Neuronal stem cell (in vitro differentiated cells): Measurements from ENCODE around the gene ARHGAP28.

ENCODE experiments used
- DNase-seq: peaks from one replicate; pipeline ENCODE4 v3.0.0-alpha.2; 2013; ENCODE audit warnings: low spot score
- H2AFZ ChIP-seq: one replicate; pipeline ENCODE4 v1.6.1; 2013; ENCODE audit warnings: mild to moderate bottlenecking, low read length, inconsistent platforms
- H2AK5ac ChIP-seq: 2 replicates; pipeline ENCODE4 v1.6.1; 2013; ENCODE audit warnings: low read depth, mild to moderate bottlenecking, inconsistent platforms, low read length, moderate library complexity, mixed read lengths
- H2BK120ac ChIP-seq: 2 replicates; pipeline ENCODE4 v1.6.1; 2013; ENCODE audit warnings: low read depth, mild to moderate bottlenecking, inconsistent platforms, low read length, moderate library complexity, mixed read lengths
- H2BK12ac ChIP-seq: one replicate; pipeline ENCODE4 v1.6.1; 2013; ENCODE audit warnings: low read length, inconsistent platforms
- H2BK15ac ChIP-seq: 2 replicates; pipeline ENCODE4 v1.6.1; 2013; ENCODE audit warnings: mild to moderate bottlenecking, low read length, inconsistent platforms, mixed read lengths
- H2BK5ac ChIP-seq: one replicate; pipeline ENCODE4 v1.6.1; 2013; ENCODE audit warnings: inconsistent platforms, mild to moderate bottlenecking, low read length, moderate library complexity
- H3K14ac ChIP-seq: one replicate; pipeline ENCODE4 v1.6.1; 2013; ENCODE audit warnings: low read length, inconsistent platforms
- H3K18ac ChIP-seq: 2 replicates; pipeline ENCODE4 v1.6.1; 2013; ENCODE audit warnings: low read length, inconsistent platforms
- H3K23ac ChIP-seq: 2 replicates; pipeline ENCODE4 v1.6.1; 2013; ENCODE audit warnings: low read depth, mild to moderate bottlenecking, mixed read lengths, low read length, inconsistent platforms; ENCODE audit not compliant: poor library complexity
- H3K27ac ChIP-seq: replicated peaks from 3 replicates; pipeline ENCODE4 v1.5.1; 2013; ENCODE audit warnings: low read length, inconsistent platforms
- H3K27me3 ChIP-seq, 3 experiments: 2 replicates each; pipeline ENCODE4 v1.6.1; 2013; ENCODE audit warnings: low read length in 3 of 3, mild to moderate bottlenecking in 2 of 3, inconsistent platforms in 1 of 3, low read depth in 1 of 3, mixed read lengths in 1 of 3, moderate library complexity in 1 of 3; ENCODE audit not compliant: control insufficient read depth in 3 of 3, insufficient read depth in 3 of 3
- H3K36me3 ChIP-seq, 2 donors: replicated peaks in 1 of 2; 2 replicates each; pipeline ENCODE4 v1.6.1; 2013; ENCODE audit warnings: low read length in 2 of 2; ENCODE audit not compliant: control insufficient read depth in 2 of 2, insufficient read depth in 2 of 2
- H3K4ac ChIP-seq: 2 replicates; pipeline ENCODE4 v1.6.1; 2013; ENCODE audit warnings: inconsistent platforms, mild to moderate bottlenecking, low read length, moderate library complexity
- H3K4me1 ChIP-seq, 2 donors: 1 replicate in 1 of 2; 2 replicates in 1 of 2; pipeline ENCODE4 v1.6.1; 2013; ENCODE audit warnings: low read length in 2 of 2, low read depth in 1 of 2; ENCODE audit not compliant: control insufficient read depth in 2 of 2, insufficient read depth in 1 of 2
- H3K4me2 ChIP-seq: one replicate; pipeline ENCODE4 v1.6.1; 2013; ENCODE audit warnings: mild to moderate bottlenecking, low read length, inconsistent platforms; ENCODE audit not compliant: insufficient read depth, poor library complexity, severe bottlenecking
- H3K4me3 ChIP-seq, 2 donors: 2 replicates each; pipeline ENCODE4 v1.5.1; 2013; ENCODE audit warnings: low read length in 2 of 2, mild to moderate bottlenecking in 2 of 2, inconsistent platforms in 1 of 2, moderate library complexity in 1 of 2
- H3K79me1 ChIP-seq: one replicate; pipeline ENCODE4 v1.6.1; 2013; ENCODE audit warnings: low read depth, mild to moderate bottlenecking, inconsistent platforms, low read length, moderate library complexity
- H3K9ac ChIP-seq: one replicate; pipeline ENCODE4 v1.6.1; 2013; ENCODE audit warnings: mild to moderate bottlenecking, low read depth, low read length, inconsistent platforms; ENCODE audit not compliant: poor library complexity
- H3K9me3 ChIP-seq, 2 donors: replicated peaks in 1 of 2; 2 replicates each; pipeline versions ENCODE3 to v1.6.1; 2013; ENCODE audit warnings: low read length in 2 of 2, mild to moderate bottlenecking in 2 of 2, inconsistent platforms in 1 of 2, low read depth in 1 of 2, mixed read lengths in 1 of 2, moderate library complexity in 1 of 2; ENCODE audit not compliant: control insufficient read depth in 2 of 2, insufficient read depth in 1 of 2
- H4K8ac ChIP-seq: one replicate; pipeline ENCODE4 v1.6.1; 2013; ENCODE audit warnings: low read depth, mild to moderate bottlenecking, inconsistent platforms, low read length, moderate library complexity
- H4K91ac ChIP-seq: one replicate; pipeline ENCODE4 v1.6.1; 2013; ENCODE audit warnings: low read length, low read depth, mild to moderate bottlenecking, inconsistent platforms; ENCODE audit not compliant: poor library complexity
- WGBS, 2 donors: extraction: QIAGEN DNeasy Blood & Tissue Kit; methylation state at CpG; one replicate each; pipeline ENCODE4 v1.1.7; 2013; ENCODE audit warnings: missing lambda C conversion rate in 2 of 2, mixed read lengths in 1 of 2; ENCODE audit not compliant: insufficient read length in 2 of 2, insufficient replicate concordance in 1 of 2; ENCODE audit errors: extremely low coverage in 2 of 2; 5-methylcytosine and 5-hydroxymethylcytosine counted together

Gene ARHGAP28

GRCh38 chr18:6955304-6955703 lies 225.8 kb downstream of the ARHGAP28 start:
- no peak overlapping the region for H3K4ac ChIP-seq
- peaks cover 0 to 2% (median 0%) of the 10 kb centered on the region in 3 experiments for H3K27me3 ChIP-seq
- no peak overlapping the region for H3K9ac ChIP-seq
- no peak overlapping the region for H2BK15ac ChIP-seq
- H3K14ac ChIP-seq: no peak overlapping the region
- H2BK12ac ChIP-seq: no peak overlapping the region
- no peak overlapping the region for H4K8ac ChIP-seq
- no peak overlapping the region for H3K18ac ChIP-seq
- H3K4me2 ChIP-seq: no peak overlapping the region
- H3K9me3 ChIP-seq: peaks cover 4 to 6% of the 10 kb centered on the region in 2 donors
- H2AFZ ChIP-seq: no peak overlapping the region
- H2AK5ac ChIP-seq: no peak overlapping the region
- DNase-seq: no peak
- no CpG with 5 or more reads among the region's 18 CpGs for WGBS, 2 donors
- H2BK5ac ChIP-seq: no peak overlapping the region
- H3K36me3 ChIP-seq: peaks cover 55 to 99% of the 10 kb centered on the region in 2 donors
- no peak overlapping the region for H3K23ac ChIP-seq
- H4K91ac ChIP-seq: no peak overlapping the region
- no peak overlapping the region for H3K4me3 ChIP-seq
- H3K79me1 ChIP-seq: no peaks in the 10 kb centered on the region
- no peak overlapping the region for H2BK120ac ChIP-seq
- H3K27ac ChIP-seq: no peak overlapping the region
- peaks cover 0 to 14% of the 10 kb centered on the region in 2 donors for H3K4me1 ChIP-seq

DNA sequence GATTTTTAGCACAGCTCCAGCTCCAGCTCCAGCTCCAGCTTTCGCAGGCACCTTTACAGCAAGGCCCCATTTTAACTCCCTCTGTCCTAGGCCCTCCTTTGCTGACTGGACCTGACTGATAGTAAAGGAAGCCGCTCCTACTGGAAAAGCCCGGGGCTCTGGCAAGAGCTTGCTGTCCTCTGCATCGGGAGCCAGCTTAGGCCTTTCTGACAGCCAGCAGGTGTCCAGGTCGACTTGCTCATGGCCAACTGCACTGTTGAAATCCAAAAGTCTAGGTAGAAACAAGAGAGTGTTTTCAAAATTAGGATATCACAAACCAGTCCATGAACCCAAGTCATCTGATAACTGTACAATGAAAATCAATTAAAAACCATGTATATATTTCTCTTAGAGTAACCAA lies 227.0 kb downstream of the ARHGAP28 start:
- Histone ChIP-seq H3K36me3 (peaks cover 62 to 99% of the 10 kb centered on the region in 2 donors), H3K27me3 (peaks cover 0 to 2% (median 0%) of the 10 kb centered on the region in 3 experiments), H2BK15ac (no peak overlapping the region), H3K27ac (no peak overlapping the region), H3K18ac (no peak overlapping the region), H3K9me3 (peaks cover 9 to 15% of the 10 kb centered on the region in 2 donors), H3K4me1 (peaks cover 0 to 9% of the 10 kb centered on the region in 2 donors), H3K14ac (no peak overlapping the region), H3K4ac (no peak overlapping the region), H2AK5ac (no peak overlapping the region), H3K4me3 (no peak overlapping the region), H4K8ac (no peak overlapping the region), H2BK12ac (no peak overlapping the region), H2BK120ac (no peak overlapping the region), H2AFZ (no peak overlapping the region), H2BK5ac (no peak overlapping the region), H3K23ac (no peak overlapping the region), H3K4me2 (no peak overlapping the region), H3K79me1 (no peaks in the 10 kb centered on the region), H3K9ac (no peak overlapping the region), H4K91ac (no peak overlapping the region)
- DNase-seq: no peak
- WGBS, 2 donors: no CpG with 5 or more reads among the region's 5 CpGs

GRCh38 chr18:6956999-6957398 lies 227.5 kb downstream of the ARHGAP28 start:
- H3K4me2 ChIP-seq: no peak overlapping the region
- H2BK12ac ChIP-seq: no peak overlapping the region
- peaks cover 0 to 4% of the 10 kb centered on the region in 2 donors for H3K4me1 ChIP-seq
- H2BK5ac ChIP-seq: no peak overlapping the region
- no peak overlapping the region for H3K18ac ChIP-seq
- H3K36me3 ChIP-seq: peaks cover 66 to 99% of the 10 kb centered on the region in 2 donors
- no peak overlapping the region for H2AK5ac ChIP-seq
- peaks cover 0 to 2% (median 0%) of the 10 kb centered on the region in 3 experiments for H3K27me3 ChIP-seq
- DNase-seq: no peak
- H3K4ac ChIP-seq: no peak overlapping the region
- no peak overlapping the region for H4K91ac ChIP-seq
- no peak overlapping the region for H3K9ac ChIP-seq
- no peak overlapping the region for H3K27ac ChIP-seq
- H3K9me3 ChIP-seq: peaks cover 9 to 15% of the 10 kb centered on the region in 2 donors
- no peak overlapping the region for H3K14ac ChIP-seq
- no peak overlapping the region for H2AFZ ChIP-seq
- H2BK15ac ChIP-seq: no peak overlapping the region
- no peak overlapping the region for H3K23ac ChIP-seq
- no peaks in the 10 kb centered on the region for H3K79me1 ChIP-seq
- WGBS, 2 donors: no CpG with 5 or more reads among the region's 12 CpGs
- no peak overlapping the region for H2BK120ac ChIP-seq
- peak overlapping the region in 1 of 2 donors; percentile 21 for H3K4me3 ChIP-seq
- no peak overlapping the region for H4K8ac ChIP-seq

DNA sequence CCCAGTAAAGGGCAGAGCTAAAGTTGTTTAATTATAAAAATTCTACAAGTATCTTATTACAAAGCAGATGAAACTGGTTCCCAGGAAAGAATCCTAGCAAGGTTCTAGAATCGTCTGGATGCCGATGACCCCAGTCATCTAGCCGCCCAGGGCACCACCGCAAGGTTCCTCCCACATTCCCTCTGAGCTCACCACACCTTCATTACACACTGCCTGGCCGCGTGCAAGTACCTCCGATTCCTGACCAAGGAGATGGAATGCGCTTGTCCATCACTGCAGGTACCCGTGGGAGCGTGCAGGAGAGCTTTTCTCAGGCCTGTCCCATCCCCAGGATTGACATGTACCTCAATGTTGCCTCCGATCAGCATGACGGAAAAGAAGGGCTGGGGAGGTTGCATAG lies 229.6 kb downstream of the ARHGAP28 start:
- no peak overlapping the region for H2BK5ac ChIP-seq
- H3K9me3 ChIP-seq: peaks cover 7 to 15% of the 10 kb centered on the region in 2 donors
- no peak overlapping the region for H2AFZ ChIP-seq
- peaks cover 0 to 2% (median 0%) of the 10 kb centered on the region in 3 experiments for H3K27me3 ChIP-seq
- no peaks in the 10 kb centered on the region for H3K79me1 ChIP-seq
- H2BK120ac ChIP-seq: no peak overlapping the region
- no peak for DNase-seq
- H4K91ac ChIP-seq: no peak overlapping the region
- H3K4me2 ChIP-seq: no peak overlapping the region
- H3K18ac ChIP-seq: no peak overlapping the region
- H4K8ac ChIP-seq: no peak overlapping the region
- H3K4me1 ChIP-seq: no peaks in the 10 kb centered on the region
- no peak overlapping the region for H3K4ac ChIP-seq
- H3K9ac ChIP-seq: peak overlapping the region; percentile 27
- no peak overlapping the region for H2AK5ac ChIP-seq
- H2BK15ac ChIP-seq: no peak overlapping the region
- H3K4me3 ChIP-seq: no peak overlapping the region
- peaks cover 65 to 99% of the 10 kb centered on the region in 2 donors for H3K36me3 ChIP-seq
- no peak overlapping the region for H3K23ac ChIP-seq
- no peak overlapping the region for H3K27ac ChIP-seq
- no peak overlapping the region for H3K14ac ChIP-seq
- H2BK12ac ChIP-seq: peak overlapping the region; percentile 80
- WGBS, 2 donors: no CpG with 5 or more reads among the region's 12 CpGs
